COR-L47 (cell line): ENCODE results near the gene NKD1.

Experiments
- DNase-seq: peaks from one replicate; lab custom pipeline; 2025; lab: John Stamatoyannopoulos, UW

NKD1 gene

DNA sequence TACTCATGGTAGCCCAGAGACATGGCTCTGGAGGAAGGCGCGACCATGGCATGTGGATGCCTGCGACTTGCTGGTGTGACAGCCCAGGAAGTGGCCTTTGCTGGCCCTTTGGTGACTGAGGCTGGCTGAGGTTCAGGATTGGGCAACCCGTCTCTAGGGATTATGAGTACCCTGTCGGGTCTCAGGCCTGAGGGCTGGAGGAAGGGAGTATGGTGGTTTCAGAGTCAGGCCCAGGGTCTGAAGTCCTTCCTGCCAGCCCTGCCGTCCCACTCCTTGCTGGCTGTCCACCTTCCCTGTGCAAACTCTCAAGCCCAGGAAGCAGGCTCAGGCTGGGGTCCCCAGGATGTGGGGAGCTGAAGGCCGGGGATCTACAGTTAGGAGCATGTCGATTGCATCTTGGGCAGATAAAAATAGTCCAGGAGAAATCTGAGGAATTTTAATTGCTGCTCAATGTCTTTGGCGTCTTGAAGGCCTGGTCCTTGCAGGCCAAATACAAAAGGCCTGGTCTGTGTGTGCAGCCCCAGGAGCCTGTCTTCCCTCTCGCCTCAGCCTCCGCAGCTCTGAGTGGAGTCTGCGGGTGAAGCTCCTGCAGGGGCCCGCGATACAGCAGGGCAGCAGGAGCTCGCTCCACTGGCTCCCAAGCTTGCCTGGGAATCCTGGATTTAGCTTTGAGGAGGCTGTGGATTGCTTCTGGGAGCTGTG, 52.5 kb downstream of the NKD1 start:
- DNase-seq: no peak

DNA sequence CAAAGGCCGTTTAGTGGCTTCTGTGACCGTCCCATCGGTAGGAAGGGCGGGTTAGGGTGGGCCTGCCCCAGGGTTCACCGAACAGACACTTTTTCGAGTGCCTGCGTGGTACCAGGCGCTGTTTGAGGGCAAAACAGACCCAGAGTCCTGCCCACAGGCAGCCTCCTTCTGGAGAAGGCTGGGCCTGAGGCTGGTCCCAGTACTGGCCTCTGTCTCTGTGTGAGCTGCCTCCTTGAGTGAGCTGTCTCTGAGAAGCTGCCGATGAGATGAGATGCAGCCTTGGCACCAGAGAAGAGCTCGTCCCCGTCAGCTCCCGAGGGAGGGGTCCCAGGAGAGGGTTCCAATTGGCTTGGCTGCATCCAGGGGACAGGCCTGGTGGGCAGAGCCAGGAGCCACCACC, 53.1 kb downstream of the NKD1 start:
- DNase-seq: no peak

DNA sequence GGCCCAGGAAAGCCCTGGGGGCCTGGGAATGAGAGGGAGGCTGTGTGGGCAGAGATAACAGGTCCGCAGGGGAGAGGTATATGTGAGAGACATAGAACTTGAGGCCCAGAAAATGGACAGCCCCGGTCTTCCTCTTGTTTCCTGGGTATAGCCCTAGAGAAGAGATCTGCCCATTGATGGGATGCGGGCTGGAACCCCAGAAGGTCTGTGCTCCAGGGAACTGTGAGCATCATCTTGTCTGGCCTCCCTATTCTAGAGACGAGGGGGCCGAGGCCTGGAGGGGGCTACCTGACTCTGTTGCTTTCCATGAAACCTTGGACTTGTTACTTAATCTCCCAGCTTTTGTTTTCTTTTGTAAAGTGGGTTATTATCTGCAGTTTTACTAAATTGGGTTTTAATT, 53.9 kb downstream of the NKD1 start:
- no peak for DNase-seq

DNA sequence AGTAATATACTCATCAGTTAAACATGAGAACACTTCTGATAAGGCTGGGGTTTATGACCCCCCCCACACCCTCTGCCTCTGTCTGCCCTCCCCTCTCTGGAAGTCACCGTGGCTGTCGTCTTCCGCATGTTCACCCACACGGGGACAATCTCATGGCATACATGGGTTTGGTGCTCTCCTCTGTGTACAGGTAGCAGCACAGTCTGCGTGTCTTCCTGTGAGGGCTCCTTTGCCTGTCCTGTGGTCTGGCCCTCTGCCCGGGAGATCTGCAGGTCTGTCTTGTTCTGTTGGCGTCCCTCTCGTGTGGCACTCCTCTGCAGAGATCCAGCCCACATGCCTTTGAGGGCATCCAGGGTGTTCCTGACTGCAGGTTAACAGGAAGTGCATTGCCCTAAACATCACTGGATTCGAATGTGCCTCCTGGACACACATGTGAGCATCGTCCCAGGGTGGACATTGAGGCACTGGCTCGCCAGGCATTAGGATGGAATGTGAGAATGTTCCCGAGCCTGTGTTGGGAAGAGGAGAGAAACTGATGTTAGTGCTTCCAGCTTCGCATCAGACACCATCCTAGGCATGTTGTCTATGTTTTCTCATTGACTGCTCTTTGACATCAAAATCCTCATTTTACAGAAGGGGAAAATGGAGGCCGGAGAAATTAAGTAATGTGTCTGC, 54.5 kb downstream of the NKD1 start:
- no peak for DNase-seq

DNA sequence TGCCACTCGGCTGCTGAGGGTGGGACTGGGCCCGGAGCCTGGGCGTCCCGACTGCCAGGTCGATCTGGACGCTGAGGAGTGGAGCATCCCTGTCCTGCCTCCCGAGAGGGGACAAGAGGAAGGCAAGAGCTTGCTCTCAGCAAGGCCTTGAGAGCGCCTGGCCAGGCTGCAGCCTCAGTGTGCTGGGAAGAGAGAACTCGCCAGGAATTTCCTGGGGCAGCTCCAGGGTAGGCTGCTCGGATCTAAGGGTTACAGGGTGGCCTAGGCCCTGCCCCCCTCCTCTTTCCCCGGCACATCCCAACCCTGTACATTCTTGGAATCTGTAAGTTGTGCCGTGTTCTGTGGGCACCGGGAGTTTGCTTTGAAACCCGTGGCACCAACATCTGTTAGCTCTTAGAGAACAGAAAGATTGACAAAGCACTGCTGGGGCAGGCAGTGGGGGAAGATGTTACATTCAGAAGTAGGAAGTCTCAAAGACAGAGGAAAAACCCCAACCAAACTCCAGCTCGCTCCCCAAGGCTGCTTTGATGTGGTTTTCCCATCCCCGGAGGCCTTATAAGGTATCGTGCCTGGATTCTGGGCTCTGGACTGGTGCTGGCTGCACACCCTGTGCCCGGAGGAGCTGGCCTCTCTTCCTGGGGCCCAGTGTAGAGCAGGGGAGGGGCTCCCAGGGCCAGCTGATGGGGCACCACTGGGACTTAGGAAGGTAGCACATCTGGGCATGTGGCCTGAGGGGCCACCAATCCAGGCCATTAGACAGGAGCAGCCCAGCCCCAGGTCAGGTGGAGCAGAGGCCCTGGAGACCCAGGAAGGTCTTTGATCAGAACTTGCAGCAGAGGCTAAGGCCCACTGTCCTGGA, 55.2 kb downstream of the NKD1 start:
- DNase-seq: no peak

DNA sequence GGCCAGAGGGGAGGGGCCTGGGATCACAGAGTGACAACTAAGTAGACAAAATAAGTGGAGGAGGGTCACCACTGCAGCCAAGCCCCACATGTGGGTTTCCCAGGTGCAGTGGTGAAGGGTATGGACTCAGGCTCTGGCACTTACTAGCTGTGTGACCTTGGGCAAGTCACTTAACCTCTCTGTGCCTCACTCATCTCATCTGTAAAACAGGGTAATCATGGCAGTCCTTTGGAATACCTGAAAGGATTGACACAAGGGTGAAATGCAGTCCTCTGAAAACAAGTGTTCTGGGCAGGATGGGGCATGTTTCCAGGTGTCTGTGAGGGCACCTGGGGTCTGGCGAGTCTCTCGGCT, 55.8 kb downstream of the NKD1 start:
- DNase-seq: no peak

DNA sequence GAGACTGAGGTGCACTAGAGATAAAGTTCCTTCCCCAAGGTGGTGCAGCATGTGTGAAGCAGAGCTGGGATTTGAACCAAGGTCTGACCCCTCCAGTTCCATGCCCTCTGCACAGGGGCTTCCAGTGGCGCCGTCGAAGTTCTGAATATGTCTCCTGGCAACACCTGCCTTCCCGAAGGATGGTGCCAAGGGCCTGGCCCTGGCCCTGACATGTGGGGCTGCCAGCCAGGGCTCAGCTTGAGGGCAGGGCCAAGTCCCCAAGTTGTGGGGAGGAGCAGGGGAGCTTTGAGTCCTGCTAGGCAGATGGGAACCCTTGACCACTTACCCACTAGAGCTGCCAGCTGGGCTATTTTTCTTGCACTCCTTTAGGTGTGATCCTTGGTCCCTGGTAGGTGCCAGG, 56.4 kb downstream of the NKD1 start:
- DNase-seq: no peak

DNA sequence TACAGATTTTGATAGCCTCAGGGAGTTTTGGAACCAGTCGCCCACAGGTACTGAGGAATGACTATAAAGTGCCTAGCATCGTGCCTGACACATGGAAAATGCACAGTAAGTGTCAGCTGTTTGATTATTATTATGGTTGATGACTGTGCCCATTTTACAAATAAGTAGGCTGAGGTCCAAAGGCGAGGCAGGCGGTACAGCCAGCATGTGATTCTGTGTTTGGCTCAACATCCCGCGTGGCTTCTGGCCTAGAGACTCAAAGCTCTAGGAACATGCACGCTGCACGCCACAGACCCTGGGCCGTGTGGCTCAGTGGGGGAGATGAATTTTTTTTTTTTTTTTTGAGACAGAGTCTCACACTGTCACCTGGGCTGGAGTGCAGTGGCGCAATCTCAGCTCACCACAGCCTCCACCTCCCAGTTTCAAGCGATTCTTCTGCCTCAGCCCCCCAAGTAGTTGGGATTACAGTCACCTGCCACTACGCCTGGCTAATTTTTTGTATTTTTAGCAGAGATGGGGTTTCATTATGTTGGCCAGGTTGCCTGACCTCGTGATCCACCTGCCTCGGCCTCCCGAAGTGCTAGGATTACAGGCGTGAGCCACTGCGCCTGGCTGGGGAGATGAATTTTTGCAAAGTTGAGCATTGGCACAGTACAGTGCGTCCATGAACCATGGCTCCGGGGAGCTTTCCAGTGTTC, 57.7 kb downstream of the NKD1 start:
- DNase-seq: no peak

DNA sequence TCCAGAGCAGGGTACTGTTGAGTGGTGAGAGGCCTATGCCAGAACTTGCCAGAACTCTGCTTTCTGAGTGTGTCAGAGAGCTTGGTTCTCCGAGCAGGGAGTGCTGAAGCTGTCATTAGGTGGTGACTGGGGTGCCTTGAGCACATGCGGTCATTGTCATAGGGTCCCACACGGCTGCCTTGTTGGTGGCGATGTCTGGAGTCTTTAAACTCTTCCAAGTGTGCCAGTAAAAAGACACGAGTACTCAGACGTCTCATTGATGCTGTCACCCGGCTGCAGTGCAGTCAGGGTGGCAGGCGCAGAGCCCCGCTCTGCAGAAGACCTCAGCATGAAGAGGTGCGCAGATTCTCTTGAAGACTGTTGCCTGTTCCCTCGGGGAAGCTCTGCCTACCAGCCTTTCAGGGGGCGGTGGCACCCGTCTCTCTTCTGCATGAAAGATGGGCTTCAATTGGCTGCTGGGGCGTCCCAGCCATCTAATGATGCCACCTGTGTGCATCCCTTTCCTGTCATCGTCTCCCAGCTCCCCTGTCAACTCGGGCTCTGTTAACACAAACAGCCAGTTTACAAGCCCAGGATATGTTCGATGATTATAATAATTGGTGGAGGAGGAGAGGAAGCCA, 58.3 kb downstream of the NKD1 start:
- no peak for DNase-seq

DNA sequence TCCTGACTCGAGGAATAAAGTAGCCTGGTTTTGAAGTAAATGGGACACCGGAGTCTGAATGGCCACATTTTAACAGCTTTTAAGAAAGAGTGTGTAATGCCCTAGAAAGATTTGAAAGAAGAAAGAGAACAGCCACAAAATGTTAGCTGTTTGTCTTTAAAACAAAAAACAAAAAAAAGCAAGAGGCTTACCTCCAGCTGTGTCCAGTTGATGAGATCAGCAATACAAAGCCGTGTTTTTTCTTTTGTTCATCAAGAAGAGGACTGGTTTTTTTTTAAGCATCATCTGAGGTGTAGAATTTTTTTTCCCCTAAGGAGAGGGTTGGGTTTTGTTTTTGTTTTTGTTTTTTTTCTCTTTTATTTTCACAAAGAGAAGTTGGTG, 58.8 kb downstream of the NKD1 start:
- no peak for DNase-seq

DNA sequence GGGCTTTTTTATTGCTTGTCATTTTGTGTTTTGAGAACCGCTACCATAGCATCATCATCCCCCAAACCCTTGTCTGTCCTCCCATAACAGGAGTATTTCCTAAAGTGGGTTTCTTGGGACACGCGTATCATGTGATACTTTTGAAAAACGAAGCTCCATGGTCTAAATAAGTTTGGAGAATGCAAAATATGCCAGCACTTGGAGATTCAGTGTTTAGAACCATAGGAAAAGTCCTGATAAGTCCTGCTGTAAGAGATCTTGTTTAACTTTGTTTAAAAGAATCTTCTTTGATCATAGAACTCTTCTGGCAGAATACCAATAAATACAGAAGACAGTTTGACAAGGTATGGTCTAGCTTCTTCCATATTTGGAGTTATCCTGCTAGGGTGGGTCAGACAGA, 59.3 kb downstream of the NKD1 start:
- no peak for DNase-seq

DNA sequence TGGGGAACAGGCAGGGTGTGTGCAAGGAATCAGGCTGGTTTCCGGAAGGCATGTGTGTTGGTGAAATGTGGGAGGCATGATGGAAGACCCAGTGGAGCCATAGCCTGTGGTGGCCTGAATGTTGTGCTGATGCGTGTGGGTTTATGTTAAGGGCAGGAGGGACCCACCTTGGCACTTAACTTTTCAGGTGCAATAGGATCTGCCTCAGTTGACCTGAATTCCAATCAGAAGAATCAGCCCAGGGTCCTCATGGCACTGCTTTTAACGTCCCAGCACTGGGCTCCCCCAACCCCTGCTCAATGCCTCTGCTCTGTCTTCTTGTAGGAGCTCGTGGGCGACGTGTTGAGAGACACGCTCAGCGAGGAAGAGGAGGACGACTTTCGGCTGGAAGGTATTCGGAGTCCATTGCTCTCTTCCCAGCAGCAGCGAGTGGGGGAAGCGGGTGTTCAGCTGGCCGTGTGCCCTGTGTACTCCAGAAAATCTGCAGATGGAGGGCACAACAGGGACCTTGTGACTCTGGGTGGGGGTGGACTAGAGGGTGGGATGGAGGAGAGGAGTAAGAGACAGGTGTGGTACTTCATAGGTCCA, 59.9 kb downstream of the NKD1 start:
- no peak for DNase-seq

DNA sequence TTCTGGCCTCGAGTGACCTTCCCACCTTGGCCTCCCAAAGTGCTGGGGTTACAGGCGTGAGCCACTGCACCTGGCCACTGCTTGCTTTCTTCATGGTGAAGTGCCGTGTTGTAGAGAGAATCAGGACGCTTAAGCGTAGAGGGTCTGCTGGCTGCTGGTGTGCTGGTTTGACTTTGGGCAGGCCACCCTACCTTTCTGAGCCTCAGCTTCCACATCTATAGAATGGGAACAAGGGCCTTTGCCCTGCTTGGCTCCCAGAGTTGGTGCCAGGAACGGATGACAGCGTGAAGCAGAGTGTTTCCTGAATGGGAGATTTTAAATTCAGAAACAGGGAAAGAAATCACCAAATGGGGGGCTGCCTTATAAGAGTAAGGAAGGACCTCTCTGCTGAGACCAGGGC, 60.9 kb downstream of the NKD1 start:
- DNase-seq: no peak

DNA sequence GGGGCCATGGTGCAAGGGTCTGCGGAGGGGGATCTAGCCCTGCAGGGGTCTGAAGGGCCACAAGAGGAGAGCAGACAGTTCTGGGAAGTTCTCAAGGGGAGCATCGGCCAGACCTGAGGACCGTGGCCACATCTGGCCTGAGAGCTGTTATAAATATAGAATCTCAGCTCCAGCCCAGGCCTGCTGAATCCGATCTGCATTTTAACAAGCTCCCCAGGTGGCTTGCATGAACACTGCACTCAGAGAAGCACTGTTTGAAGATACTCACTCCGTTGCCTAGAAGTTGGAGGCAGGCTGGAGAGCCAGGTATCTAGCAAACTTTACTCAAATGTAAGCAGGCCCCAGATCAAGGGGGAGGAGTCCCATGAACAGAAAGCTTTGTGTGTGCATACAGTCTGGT, 61.3 kb downstream of the NKD1 start:
- DNase-seq: no peak

DNA sequence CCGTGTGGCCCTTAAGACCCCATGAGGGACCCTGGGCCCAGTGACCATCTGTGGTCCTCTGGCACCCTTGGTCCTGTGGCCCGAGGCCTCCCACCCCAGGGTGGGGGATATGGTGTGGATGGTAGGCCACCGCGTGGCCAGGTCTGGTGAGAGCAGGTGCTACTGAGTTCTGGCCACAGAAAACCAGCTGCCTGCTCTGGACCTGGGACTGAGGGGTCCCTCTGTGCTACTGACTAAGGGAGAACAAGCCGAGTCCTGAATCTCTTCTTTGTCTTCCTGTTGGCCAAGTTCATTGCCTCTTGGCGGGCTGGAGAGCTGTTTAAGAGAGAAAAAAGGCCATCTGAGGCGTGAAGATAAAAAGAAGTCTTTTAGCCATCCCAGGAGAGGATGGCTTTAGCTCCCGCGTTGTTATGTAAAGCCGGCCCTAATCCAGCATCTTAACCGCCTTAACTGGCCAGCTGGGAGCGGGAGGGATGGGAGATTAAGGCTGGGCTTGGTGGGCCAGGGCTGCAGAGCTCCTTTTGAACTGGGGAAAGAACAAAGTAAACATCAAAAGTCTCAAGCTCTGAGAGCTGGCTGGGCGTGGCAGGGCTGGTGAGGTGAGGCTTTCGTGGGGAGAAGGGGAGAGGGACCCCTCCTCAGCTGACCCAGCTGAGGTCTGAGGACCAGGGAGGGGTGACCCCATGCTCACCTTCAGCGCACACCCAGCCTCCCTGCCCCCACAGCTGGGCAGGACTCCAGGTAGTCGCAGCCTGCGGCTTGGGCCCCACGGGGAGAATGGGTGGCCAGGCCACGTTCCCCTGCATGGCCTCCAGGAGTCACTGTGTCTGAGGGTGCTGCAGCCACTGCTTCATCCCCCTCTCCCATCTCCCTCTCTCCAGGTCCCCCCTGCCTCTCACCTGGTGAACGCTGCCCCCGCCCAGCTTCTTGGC, 62.4 kb downstream of the NKD1 start:
- no peak for DNase-seq

DNA sequence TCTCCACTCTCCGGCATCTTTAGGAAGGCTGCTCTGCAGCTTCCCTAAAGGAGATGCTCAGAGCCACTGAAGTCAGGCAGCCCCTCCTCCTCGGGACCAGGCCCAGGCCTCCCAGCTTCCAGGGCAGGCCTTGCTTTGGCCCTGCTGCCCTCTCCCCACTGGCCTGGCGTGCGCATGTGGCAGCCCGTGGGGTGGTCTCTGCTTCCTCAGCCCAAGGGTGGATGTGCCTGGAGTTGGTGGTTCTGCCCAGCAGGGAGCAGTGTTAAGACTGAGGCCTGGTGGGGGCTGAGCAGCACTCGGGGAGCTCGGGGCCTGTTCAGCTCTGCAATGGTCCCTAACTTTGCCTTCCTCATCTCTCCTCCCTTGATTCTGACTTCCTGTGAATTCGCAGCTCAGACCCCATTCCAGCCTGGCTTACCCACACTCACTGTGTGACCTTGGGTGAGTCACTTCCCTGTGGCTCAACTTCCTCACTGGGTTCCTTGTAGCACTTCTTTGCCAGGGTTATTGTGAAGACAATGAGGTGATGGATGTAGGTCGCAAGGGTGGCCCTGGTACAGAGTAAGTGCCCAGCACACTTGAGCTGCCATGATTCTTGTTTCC, 63.2 kb downstream of the NKD1 start:
- no peak for DNase-seq

DNA sequence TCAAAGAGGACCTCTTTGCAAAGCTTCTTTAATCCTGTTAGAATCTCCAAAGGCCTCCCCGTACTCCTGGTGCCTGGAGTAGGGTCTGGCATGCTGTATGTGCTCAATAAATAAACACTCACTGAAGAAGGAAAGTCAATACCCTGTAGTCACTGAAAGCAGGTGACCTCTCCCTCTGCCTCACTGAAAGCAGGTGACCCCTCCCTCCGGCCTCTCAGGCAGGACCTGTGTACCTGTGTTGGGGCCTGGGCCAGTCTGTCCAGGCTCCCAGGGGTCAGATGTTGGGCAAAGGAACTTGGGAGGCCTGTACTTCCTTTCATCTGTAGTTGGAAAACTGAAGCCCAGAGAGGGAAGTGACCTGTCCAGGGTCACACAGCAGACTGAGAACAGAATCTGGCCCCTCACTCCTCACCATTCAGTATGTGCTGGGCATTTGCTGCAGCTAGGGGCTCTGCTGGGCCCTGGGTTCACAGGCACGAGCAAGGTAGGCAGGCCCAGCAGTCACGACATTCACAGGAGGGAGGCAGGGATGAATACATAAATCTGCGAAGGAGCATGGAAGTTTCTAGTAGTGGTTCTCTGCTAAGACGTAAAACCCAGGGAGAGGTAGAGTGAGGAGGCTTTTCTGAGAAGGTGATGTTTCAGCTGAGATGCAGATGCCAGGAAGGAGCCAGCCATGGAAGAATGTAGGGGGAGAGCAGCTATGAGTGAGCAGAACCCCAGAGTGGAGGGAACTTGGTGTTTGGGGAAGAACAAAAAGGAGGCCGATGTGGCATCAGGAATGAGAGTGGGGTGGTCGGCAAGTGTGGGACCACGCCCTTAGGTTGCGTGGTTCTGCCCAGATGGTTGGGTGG, 64.0 kb downstream of the NKD1 start:
- DNase-seq: no peak

DNA sequence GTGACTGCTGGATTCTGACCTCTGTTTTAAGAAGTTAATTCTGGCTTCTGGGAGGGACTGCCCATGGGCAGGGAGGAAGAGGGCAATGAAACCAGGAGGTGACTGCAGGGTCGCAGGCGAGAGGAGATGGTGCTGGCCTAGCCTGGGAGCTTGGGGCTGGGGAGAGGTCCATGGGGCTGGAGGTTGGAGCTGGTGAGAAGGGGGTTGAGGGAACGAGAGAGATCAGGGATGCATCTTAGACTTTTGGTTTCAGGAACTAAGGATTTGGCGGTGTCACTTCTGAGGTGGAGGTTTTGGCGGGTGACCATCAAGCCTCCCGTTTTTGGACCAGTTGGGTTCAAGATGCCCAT, 64.6 kb downstream of the NKD1 start:
- DNase-seq: no peak

DNA sequence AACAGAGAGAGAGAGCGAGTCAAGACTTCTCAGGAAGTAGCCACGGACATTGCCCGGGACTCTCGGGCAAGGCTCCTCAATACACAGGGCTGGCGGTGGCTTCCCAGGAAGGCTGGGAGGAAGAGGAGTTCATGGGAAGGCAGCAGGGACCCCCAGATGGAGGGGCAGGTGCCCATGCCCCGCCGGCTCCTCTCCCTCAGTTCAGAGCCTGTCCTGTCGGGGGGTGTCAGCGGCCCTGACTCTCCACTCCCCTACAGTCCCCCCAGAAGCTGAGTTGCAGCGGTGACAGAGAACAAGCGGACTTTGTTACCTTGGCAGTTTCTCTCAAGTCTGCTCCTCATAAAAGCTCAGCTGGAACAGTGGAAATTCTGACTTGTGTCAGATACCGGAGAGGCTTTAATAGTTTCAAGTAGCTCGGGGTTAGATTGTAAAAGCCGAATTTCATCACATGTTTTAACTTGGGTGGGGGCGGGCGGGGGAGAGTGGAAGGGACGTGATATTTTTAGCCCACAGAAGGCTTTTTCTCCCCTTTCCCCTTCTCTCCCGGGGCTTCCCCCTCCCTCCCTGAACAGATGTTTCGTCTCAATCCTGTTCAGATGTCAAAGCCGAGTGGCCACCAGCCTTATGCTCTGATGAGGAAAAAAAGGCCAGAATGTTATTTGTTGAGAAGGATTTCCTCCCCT, 65.2 kb downstream of the NKD1 start:
- DNase-seq: no peak
